GM15510 (cell line): ENCODE measurements around the gene HAUS3.

Experiments used
- POLR2A ChIP-seq: IDR thresholded peaks from 3 replicates; pipeline ENCODE4 v1.6.1; 2011; ENCODE audit warnings: borderline replicate concordance; ENCODE audit not compliant: insufficient read length; ENCODE audit errors: extremely low read depth

Gene HAUS3

DNA sequence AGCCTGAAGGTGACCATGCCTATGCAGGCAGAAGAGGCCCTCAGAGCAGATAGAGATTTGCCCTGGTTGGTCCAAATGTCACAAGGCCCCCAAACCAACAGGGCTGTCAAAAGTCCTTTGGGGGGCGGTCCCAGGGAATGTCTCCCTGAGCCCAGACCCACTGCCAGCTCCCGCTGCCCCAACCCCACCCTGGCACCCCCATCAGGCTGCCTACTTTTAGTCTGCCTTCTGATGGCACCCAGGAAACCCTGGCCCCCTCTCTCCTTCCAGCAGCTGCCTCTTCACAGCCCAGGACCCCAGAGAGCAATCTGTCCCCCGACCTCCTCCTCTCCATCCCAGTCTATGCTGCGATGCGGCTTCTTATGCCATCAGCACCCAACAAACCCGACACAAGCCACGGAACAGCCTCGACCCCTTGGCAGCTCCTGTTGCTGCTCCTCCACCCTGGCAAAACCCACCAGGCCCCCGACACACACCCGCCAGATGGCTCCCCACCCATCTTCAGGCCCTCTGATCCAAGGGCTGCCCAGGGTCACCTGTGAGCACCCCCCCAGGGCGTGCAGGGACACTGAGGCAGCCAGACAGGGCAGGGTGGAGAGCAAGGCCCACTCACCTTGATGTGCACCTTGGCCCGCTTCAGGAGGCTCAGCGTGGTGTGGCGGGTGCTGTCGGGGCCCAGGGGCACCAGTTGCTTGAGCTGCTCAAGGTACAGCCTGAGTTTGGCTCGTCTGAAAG lies 10.0 kb upstream of the HAUS3 start:
- TF ChIP-seq POLR2A = no peak

DNA sequence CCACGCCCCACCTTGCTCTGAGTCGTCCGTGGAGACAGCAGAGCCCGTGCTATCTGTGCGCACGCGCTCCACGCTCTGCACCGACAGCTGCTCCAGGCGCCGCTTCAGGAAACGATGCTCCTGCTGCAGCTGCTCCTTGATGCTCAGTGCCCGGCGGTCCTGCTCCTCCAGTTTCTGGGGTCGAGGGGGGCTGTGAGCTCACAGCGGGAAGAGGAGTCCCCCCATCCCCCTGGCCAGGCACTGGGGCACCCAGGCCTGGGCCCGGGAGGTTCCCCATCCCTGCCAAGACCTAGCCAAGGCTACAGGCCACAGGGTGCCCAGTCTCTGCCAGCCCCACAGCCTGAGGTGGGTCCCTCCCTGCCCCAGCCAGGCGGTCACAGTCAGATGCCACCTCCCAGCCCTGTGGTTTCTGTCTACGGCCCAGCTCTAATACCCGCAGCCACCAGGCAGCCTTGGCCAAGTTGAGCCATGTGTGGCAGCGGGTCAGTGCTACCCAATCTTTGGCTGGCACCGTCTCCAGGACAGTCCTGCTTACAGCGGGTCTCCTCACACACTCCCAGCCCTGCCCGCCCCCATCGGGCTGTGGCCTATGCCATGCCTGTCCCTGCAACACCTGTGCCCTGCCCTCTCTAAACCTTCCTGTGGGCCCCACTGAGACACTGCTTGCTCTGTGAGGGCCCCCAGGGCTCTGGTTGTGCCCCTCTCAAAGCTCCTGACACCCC lies 9.3 kb upstream of the HAUS3 start:
- TF ChIP-seq POLR2A = no peak

DNA sequence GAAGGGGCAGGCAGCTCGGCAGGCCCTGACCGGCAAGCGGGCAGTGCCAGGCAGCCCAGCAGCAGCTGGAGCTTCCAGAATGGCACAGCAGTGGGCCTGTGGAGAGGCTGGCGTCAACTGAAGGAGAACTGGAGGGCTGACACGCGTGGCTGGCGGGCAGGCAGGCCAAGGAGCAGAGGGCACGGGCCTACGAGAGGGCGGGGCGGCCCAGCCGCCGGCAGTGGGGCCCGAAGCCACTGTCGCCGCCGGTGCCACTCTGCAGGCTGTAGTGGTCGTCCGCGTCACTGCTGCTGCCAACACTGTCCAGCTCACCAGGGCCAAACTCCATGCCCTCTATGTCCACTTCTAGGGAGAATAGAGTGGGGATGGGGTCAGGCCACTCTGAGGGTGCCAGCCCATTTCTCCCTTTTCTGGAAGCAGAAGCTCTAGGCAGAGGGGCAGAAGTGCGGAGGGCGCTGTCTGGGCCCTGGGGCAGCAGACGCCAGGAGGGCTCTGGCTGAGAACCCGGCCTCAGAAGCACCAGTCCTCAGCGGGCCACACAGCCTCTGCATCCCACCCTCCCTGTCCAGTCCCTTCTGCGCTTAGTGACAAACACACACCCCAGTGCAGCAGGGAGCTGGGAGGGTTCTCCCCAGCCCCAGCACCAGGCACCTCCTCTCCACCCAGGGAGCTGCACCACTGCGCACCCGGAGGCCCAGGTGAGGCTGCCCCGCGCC lies 8.6 kb upstream of the HAUS3 start:
- TF ChIP-seq POLR2A = no peak

DNA sequence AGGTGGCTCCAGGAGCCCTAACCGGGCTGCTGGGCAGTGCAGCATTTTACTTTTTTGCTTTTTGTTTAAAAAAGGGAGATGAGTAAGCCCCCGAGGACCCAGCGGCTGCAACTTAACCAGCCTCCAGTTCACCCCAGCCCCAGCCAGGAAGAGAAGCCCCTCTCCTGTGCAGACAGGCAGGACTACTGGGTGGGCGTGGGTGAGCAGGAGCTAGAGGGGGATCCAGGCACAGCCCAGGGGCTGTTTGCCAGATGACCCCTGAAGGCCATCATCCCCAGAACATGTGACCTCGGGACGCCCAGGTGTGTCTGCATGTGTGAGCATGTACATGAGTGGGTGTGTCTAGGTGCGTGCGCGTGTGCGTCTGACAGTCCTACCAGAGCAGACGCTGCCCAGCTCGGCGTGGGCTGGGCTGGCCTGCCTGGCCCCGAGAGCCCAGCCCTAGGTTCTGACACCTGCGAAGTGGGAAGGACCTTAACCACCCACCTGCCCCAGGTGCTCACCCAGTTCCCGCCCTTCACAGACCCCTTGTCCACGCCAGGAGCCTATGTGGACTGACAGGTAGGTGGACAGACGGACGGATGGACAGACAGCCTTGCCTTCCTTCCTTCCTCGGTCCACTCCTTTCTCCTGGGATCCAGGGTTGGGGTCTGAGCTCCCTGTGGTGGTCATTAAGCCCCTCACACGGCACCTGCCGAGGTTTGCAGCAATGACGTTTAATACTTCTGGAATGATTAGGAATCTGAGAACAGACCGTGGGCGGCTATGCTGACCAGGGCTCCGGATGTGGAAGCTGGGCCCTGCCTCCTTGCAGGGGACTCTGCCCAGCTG lies 7.8 kb upstream of the HAUS3 start:
- TF ChIP-seq POLR2A = no peak

DNA sequence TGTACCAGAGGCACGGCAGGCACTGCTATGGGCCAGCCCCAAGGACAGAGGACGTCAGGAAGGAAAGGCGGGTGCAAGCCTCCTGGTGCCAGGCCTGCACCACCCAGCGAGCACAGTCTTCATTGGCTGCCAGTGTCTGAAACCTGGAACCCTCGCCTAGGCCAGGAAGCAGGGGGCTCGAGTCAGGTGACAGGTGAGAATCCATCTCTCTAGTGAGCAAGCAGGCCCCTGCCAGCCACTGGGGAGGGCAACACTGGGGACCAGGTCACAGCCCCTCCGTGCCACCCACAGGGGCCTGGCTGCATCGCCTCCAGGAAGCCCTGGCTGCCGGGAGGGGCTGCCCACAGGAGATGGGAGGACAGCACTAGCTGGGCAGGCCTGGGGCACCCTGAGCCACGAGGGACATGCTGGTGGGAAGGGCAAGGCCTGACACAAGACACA lies 6.9 kb upstream of the HAUS3 start:
- TF ChIP-seq POLR2A = no peak

DNA sequence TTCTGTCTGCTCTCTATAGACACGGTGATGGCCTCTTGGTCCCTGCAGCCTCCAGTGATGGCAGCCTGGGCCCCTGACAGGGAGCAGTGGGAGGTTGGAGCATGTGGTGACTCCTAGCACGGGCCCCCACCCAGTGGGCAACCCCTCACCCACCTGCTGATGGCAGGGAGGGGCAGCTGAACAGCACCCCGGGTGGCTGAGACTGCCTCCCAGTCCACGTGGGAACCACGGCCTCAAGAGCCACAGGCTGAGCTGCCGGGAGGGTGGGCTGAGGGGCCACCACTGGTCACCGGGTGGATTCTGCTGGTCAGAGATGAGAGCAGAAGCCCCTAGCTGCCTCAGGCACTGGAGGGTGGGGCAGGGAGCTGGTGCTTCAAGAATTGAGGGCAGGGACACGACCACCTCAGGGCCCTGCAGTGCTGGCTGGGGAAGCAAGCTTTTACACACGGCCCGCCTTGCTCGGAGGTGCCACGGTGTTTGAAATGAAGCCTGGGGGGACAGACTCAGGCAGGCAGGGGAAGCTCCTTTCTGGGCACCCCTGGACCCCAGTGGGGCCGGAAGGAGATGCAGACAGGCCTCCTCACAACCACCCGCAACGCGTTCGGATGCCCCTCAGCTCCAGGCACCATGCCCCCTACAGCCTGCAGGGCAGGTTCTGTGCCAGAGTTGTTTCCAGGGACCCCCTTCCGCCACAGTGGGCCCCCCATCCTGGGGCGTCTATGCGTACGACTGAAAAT lies 6.3 kb upstream of the HAUS3 start:
- no peak for TF ChIP-seq POLR2A

DNA sequence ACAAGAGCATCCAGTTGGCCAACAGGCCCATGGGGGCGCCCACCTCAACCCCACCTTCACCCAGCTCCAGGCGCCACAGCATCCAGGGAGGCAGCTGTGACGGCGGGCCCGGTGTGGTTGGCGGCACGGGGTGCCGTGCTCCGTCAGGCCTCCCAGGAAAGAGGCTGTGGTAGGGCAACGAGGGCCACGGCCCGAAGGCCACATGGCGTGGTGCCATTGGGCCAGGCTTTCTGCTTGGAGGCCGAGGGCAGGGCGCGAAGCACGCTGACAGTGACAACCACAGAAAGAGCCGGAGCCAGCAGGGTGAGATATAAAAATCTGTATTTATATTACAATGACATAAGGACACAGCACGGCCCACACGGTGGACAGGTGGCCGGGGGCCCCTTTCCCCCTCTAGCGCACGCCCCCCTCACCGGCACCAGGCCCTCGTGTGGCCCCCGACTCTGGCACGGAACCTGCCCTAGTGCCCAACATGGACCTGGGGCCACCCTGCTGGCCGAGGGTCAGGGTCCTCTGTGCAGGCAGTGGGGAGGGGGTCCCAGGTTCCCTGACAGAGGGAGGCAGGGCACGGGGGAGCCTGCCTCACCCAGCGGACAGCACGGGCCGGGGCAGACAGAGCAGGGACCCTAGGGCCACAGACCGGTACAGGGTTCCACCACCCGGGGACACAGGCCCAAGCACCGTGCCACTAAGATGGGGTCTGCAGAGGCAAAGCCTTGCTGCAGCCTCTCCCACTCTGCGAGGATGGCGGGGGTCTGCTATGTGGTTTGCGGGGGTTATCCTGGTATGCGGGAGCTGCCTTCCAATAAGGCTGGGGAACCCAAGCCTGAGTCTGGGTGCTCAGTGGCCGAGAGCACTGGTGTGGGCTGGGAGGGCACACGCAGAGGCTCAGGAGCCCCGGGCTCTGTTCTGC lies 5.5 kb upstream of the HAUS3 start:
- TF ChIP-seq POLR2A = no peak

DNA sequence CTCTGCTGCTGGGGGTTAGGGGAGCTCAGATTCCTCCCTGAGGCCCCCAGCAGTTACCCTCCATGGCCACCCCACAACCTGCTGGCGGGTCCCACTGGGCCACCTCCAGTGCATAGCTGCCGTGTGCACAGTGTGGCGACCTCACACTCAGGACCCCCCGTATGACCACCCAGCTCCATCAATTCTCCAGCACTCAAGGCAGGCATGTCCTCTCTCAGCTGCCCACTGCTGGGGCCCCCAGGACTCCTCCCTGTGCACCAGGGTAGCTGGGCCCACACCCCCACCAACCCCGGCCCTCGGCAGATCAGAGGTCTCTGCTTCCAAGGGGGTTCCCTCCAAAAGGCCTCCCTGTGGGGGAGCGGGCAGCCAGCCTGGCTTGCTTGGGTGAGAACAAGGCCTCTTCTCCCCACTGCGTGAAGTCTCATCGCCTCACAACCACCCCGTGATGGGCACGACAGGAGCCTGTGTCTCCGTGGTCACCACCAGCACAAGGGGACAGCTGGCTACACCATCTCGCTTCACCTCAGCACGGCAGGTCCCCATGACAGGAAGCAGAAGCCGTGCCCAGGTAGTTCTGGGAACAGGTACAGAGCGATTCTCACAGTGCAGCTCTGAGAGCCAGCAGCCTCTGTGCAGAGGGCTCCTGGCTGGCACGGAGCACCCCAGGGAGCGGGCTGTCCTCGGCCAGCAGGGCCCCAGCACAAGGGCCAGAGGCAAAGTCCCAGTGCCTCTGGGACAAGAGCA lies 4.6 kb upstream of the HAUS3 start:
- no peak for TF ChIP-seq POLR2A

DNA sequence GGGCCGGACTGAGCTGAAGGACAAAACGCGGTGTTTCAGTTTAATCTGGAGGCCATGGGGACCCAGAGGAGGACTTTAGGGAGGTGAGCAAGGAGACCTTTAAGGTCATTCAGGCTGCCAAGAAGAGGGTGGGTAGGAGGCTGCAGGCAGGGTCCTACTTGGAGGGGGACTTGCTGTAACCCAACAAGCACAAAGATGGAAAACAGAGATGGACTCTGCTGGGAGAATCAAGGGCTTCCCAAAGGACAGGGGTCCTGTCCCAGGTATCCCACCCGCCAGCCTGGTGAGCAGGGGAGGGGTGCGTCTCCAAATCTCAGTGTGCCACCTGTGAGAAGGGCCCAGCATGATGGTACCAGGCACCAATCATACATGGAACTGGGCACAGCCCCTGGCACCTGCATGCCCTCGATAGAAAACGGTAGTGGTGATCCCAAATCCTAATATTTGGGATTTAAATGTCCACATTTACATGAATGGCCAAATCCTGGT lies 3.9 kb upstream of the HAUS3 start:
- TF ChIP-seq POLR2A = no peak

DNA sequence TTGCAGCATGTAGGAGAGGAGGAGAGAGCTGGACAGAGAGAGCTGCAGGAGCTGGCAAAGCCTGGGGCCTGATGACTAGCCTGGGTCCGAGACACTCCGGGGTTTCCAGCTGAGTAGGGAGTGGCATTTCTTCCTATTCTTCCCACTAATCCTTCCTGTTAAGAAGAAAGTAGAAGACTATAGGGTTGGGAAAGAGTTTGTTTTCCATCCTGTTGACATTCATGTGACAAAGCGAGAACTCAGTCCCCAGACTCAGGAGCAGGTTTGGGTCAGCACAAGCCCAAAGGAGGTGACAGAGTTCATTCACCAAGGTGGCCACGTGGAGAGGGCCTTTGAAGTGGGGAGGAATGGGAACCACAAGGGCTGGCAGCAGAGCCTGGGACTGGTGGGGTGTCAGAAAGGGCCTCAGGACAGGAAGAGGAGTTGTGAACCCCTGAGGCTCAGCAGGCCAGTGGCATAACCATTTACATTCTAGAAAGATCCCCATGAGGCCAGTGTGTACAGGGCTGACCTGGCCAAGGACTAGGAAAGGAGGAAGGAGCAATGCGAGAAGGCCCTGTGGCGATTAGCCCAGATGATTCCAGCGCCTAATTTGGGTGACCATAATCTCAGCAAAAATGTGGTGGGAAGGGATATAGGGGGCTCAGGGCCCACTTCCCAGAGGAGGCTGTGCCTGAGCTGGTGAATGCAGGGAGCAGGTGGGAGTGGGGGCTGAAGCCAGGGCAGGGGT lies 3.3 kb upstream of the HAUS3 start:
- TF ChIP-seq POLR2A = no peak

DNA sequence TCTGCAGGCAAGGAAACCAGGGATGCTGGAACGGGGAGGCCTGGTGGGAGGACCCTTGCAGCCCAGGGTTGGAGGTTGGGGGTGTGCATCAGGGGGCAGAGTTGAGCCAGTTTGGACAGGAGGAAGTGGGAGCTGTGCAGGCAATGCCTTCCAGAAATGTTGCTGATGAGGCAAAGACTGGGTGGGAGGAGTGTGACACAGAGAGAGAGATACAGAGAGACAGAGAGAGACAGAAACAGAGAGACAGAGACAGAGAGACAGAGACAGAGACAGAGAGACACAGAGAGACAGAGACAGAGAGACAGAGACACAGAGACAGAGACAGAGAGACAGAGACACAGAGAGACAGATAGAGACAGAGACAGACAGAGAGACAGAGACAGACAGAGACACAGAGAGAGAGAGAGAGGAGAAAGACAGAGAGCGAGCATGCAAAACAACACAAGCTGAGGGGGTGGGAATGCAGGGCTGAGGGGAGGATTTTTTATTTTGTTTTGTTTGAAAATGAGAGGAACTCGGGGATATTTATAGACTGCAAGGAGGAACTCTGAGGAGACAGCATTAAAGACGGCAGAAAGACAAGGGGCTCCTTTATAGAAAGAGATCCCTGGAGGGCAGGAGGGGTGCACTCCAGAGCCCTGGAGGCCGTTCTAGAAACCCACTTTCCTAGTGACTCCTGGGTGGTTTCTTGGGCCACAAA lies 1.9 kb upstream of the HAUS3 start:
- TF ChIP-seq POLR2A = no peak

DNA sequence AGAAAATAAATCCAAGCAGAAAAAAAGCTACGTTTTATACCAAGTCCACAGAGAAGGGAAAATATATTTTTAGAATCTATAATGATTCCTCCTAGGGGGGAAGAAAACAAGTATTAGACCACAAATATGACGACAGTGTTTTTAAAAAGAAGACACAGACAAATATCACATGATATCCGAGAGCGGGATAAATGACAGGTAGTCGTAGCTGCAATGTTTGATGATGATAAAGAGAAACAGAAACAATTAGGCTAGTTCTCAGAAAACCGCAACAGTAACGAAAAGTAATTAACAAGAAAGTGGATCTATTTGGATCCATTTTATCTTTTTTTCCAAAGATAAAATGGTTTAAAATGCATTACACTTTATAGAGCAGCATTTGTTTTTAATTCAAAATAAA lies 918 bp downstream of the HAUS3 start:
- TF ChIP-seq POLR2A = no peak
